GM12873 (cell line): ENCODE data around the gene RAX2.
A peak's percentile ranks its signal among the peaks of the same experiment; 100 is the strongest.

ENCODE experiments used
- TF ChIP-seq, protein P1 (sequence below): IDR thresholded peaks from 2 replicates; pipeline ENCODE4 v1.5.1; 2012; ENCODE audit warnings: low read depth, mild to moderate bottlenecking, moderate library complexity, low read length, control low read depth; ENCODE audit not compliant: insufficient read depth; ENCODE audit errors: missing control alignments

RAX2 gene

GRCh38 chr19:3785938-3786824 is 14.2 kb upstream of the RAX2 start, which contains the start of gene MATK:
Gene MATK, minus strand, starts transcription at chr19:3786381. Its CDS starts 1,246 bp downstream, at chr19:3785135.
- TF ChIP-seq, protein P1, sequence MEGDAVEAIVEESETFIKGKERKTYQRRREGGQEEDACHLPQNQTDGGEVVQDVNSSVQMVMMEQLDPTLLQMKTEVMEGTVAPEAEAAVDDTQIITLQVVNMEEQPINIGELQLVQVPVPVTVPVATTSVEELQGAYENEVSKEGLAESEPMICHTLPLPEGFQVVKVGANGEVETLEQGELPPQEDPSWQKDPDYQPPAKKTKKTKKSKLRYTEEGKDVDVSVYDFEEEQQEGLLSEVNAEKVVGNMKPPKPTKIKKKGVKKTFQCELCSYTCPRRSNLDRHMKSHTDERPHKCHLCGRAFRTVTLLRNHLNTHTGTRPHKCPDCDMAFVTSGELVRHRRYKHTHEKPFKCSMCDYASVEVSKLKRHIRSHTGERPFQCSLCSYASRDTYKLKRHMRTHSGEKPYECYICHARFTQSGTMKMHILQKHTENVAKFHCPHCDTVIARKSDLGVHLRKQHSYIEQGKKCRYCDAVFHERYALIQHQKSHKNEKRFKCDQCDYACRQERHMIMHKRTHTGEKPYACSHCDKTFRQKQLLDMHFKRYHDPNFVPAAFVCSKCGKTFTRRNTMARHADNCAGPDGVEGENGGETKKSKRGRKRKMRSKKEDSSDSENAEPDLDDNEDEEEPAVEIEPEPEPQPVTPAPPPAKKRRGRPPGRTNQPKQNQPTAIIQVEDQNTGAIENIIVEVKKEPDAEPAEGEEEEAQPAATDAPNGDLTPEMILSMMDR = no peak

GRCh38 chr19:3785451-3785937 is 13.5 kb upstream of the RAX2 start:
- TF ChIP-seq, protein P1 = no peak

DNA sequence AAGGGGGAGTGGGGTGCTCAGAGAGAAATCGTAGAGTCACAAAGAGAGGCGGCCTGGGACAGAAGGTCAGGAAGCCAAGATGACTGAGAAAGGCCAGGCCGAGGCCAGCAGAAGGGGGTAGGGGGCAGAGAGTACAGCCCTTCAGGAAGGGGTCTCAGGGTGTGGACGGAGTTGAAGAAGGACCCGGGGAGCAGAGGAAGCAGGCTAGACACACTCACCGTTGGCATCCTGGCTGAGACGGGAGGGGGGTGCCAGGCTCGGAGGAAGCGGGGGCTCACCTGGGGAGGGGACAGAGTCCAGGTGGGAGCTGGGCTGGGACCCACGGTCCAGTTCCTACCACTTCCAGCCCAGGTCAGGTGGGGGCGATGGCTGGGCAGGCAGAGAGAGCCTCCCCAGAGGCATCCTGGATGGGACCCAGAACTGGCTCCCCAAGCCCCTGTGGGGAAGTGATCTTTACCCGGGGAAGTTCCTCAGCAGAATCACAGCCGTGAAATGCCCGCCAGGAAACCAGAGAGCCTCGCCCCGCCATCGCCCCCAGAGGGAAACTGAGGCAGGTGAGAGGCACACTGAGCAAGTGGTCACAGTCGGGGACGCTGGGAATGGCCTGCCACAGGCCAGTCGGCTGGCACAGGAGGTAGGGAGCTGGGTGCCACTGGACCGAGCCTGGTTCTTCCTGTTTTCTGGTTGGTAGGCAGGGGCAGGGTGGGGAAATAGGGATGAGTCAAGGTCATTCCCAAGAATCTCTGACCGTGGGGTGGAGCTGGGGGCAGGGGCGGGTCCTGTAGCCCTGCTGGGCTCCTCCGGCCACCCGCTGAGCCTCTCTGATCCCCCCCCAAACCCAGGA is 12.8 kb upstream of the RAX2 start:
- TF ChIP-seq, protein P1 = no peak

DNA sequence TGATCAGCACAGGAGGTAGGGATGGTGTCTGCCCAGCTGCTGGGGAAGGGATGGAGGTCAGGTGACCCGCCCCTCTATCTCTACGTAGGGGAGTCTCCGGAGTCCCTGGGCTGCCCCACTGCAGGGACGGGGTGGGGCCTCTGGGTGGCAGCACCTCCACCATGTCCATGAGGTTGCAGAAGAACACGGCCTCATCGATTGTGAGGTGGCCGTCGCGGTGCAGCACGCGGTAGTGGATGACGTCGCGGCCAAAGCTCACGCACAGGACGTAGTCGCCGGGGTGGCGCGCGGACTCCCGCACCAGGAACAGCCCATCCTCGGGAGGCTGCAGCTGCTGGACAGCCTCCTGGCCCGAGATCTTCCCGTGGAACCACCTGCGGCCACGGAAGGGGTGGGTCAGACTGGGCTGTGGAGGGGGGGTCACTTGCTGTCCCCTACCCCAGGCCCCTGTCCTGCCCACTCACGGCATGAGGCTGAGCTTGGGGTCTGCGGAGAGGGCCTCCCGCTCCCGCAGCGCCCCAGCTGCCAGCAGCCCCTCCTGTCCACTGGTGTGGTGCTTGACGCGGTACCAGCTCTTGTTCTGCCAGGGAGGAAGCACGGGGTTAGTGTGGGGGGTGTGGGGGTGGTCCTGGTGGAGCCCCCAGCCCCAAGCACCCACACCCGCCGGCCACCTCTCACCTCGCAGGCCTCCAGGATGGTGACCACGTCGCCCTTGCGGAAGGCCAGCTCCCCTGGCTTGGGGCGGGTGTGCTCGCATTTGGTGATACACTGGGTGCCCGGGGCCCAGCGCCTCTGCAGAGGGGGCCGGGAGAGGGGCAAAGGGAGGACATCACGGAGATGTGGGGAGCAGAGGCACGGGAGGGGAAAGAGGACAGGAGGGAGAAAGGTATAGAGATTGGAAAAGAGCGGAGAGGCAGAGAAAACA is 11.9 kb upstream of the RAX2 start:
- TF ChIP-seq, protein P1 = peak; percentile 45

- TF ChIP-seq, protein P1 = no peak
Observed at GRCh38 chr19:3782903-3783302, 10.9 kb upstream of the RAX2 start.

DNA sequence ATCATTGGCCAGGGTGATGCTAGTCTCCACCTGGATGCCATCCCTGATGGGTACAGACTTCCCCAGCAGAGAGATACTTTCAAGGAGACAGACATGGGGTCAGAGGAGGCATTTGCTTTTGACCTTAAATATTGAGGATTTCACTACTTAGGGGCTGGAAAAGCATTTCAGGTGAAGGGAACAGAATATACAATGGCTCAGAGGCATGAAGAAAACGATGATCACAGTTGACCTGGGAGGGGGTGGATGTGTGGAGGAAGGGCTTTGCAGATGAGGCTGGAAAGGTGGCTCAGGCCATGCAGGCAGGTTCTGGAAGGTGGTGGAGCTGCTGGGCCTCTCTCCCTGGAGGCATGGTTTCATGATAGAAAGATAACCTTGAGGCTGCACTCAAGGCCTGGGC is 10.3 kb upstream of the RAX2 start:
- TF ChIP-seq, protein P1 = no peak
